Measurements from ENCODE around the gene FARP2.

- TF ChIP-seq, protein P1, sequence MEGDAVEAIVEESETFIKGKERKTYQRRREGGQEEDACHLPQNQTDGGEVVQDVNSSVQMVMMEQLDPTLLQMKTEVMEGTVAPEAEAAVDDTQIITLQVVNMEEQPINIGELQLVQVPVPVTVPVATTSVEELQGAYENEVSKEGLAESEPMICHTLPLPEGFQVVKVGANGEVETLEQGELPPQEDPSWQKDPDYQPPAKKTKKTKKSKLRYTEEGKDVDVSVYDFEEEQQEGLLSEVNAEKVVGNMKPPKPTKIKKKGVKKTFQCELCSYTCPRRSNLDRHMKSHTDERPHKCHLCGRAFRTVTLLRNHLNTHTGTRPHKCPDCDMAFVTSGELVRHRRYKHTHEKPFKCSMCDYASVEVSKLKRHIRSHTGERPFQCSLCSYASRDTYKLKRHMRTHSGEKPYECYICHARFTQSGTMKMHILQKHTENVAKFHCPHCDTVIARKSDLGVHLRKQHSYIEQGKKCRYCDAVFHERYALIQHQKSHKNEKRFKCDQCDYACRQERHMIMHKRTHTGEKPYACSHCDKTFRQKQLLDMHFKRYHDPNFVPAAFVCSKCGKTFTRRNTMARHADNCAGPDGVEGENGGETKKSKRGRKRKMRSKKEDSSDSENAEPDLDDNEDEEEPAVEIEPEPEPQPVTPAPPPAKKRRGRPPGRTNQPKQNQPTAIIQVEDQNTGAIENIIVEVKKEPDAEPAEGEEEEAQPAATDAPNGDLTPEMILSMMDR (IDR thresholded peaks at IDR 0.05 in 4 of 5, conservative IDR thresholded peaks at IDR 0.05 in 1 of 5), result no peak
- no peak for TF ChIP-seq POLR2A (IDR thresholded peaks at IDR 0.05)
These were observed 160.5 kb downstream of the FARP2 start for GRCh38 chr2:241516520-241516965.

Measured in gastrocnemius medialis (tissue), 4 donors.